Gastroesophageal sphincter (tissue), 3 donors: ENCODE measurements around the gene CAVIN2.

Source experiments
- CTCF ChIP-seq, 4 experiments: fragments of 200-600 bp in 2 of 4; fragments of 450-650 bp in 2 of 4; sonication (generic) in 1 of 4; IDR thresholded peaks; one replicate each; pipeline ENCODE4 v1.5.1; 2017 to 2019; ENCODE audit warnings: antibody characterized with exemption in 4 of 4, mild to moderate bottlenecking in 2 of 4, moderate library complexity in 2 of 4
- EP300 ChIP-seq: sonication (generic); formaldehyde crosslinking; IDR thresholded peaks from one replicate; pipeline ENCODE4 v1.6.1; 2017; ENCODE audit warnings: antibody characterized with exemption, mild to moderate bottlenecking
- POLR2A ChIP-seq, 2 donors: fragments of 450-650 bp; IDR thresholded peaks; one replicate each; pipeline ENCODE4 v1.6.1; 2017; ENCODE audit warnings: antibody characterized with exemption in 2 of 2, mild to moderate bottlenecking in 2 of 2, moderate library complexity in 1 of 2
- POLR2AphosphoS5 ChIP-seq: sonication (generic); formaldehyde crosslinking; IDR thresholded peaks from one replicate; pipeline ENCODE4 v1.6.1; 2017; ENCODE audit warnings: antibody characterized with exemption

- no peak for TF ChIP-seq EP300
- no peak for TF ChIP-seq CTCF (IDR thresholded peaks at IDR 0.05)
- TF ChIP-seq POLR2A (IDR thresholded peaks at IDR 0.05), result no peak
- TF ChIP-seq POLR2AphosphoS5, result no peak
These were observed 44.7 kb downstream of the CAVIN2 start for GRCh38 chr2:191802180-191802579.
